SK-N-SH treated with all-trans-retinoic acid at 6 μM for 48 hours (cell line): ENCODE measurements around the gene EGLN2.
"Not testable (repeated sequence)": the region's sequence is repeated elsewhere in the genome, so short reads cannot be mapped to it uniquely, and the experiment has no call there.

ENCODE experiments used
- CSDC2 ChIP-seq: fragments of 250-450 bp; sonication (Bioruptor Pico); IDR thresholded peaks from 2 replicates; pipeline ENCODE4 v1.5.0; 2020; ENCODE audit warnings: mild to moderate bottlenecking, moderate library complexity
- ESRRG ChIP-seq: fragments of 250-450 bp; sonication (Bioruptor Pico); IDR thresholded peaks from 2 replicates; pipeline ENCODE4 v1.6.1; 2021; ENCODE audit warnings: mild to moderate bottlenecking
- ZFP30 ChIP-seq: fragments of 450-650 bp; formaldehyde crosslinking; IDR thresholded peaks from 2 replicates; pipeline ENCODE4 v1.5.0; 2022; ENCODE audit warnings: mild to moderate bottlenecking, moderate library complexity

GRCh38 chr19:40826699-40827385, 27.9 kb downstream of the EGLN2 start:
- not testable (repeated sequence) for TF ChIP-seq ZFP30, ESRRG, CSDC2 (CRISPR knock-in tag)
